OCI-LY7 (cell line): ENCODE results near the gene PCDHGA1. TPM values are rescaled to one million over a fixed set of nuclear protein-coding genes. Genes with fewer than 3 reads are reported as not detected.

Experiments
- BruUV-seq: library from RNA; stranded (reverse); fragments of 400-500 nt; replicated peaks from 2 replicates; lab custom pipeline; 2021; lab: Mats Ljungman, UMichigan
- CTCF ChIA-PET: fragments of 300-600 bp; sonication (Branson Sonifier 250); formaldehyde crosslinking; loops from one replicate; lab custom pipeline; 2022; ENCODE audit warnings: antibody characterized with exemption; ENCODE audit not compliant: unreplicated experiment; lab: Charles Lee
- POLR2A ChIA-PET: fragments of 300-600 bp; sonication (Branson Sonifier 250); formaldehyde crosslinking; loops from one replicate; lab custom pipeline; 2022; ENCODE audit warnings: antibody characterized with exemption; lab: Charles Lee
- DNase-seq: peaks from one replicate; pipeline ENCODE4 v3.0.0-alpha.2; 2015; ENCODE audit warnings: low spot score
- H2AFZ ChIP-seq: fragments of 200-600 bp; sonication (generic), shearing (Covaris generic); 2 replicates; pipeline ENCODE4 v1.6.1; 2014; ENCODE audit warnings: mild to moderate bottlenecking, antibody characterized with exemption, low read length, moderate library complexity
- H3K27ac ChIP-seq: fragments of 200-600 bp; sonication (generic); 2 replicates; pipeline ENCODE4 v1.5.1; 2014; ENCODE audit warnings: mixed run types, low read depth, mild to moderate bottlenecking, moderate library complexity, low read length, inconsistent platforms; ENCODE audit not compliant: poor library complexity, severe bottlenecking
- H3K36me3 ChIP-seq: fragments of 200-600 bp; sonication (generic); 2 replicates; pipeline ENCODE4 v1.6.1; 2014; ENCODE audit warnings: mild to moderate bottlenecking, antibody characterized with exemption, low read length, moderate library complexity, mixed read lengths; ENCODE audit not compliant: insufficient read depth
- H3K4me1 ChIP-seq: fragments of 200-600 bp; sonication (generic); 2 replicates; pipeline ENCODE4 v1.5.1; 2014; ENCODE audit warnings: mild to moderate bottlenecking, low read length; ENCODE audit not compliant: insufficient read depth, poor library complexity, severe bottlenecking
- H3K4me2 ChIP-seq: fragments of 200-600 bp; sonication (generic); 2 replicates; pipeline ENCODE4 v1.6.1; 2014; ENCODE audit warnings: mild to moderate bottlenecking, low read length
- H3K4me3 ChIP-seq: fragments of 200-600 bp; sonication (generic); 2 replicates; pipeline ENCODE4 v1.5.1; 2014; ENCODE audit warnings: mild to moderate bottlenecking, low read depth, low read length; ENCODE audit not compliant: poor library complexity, severe bottlenecking
- H3K79me2 ChIP-seq: fragments of 200-600 bp; sonication (generic); 2 replicates; pipeline ENCODE4 v1.6.1; 2016; ENCODE audit warnings: low read depth, mild to moderate bottlenecking, low read length, moderate library complexity, mixed read lengths; ENCODE audit not compliant: insufficient read depth
- H3K9me2 ChIP-seq: fragments of 200-600 bp; sonication (generic); 2 replicates; pipeline ENCODE4 v1.6.1; 2016; ENCODE audit warnings: mild to moderate bottlenecking, low read length, mixed read lengths; ENCODE audit not compliant: insufficient read depth
- H3K9me3 ChIP-seq: fragments of 200-600 bp; sonication (generic); 2 replicates; pipeline ENCODE4 v1.6.1; 2014; ENCODE audit warnings: mild to moderate bottlenecking, mixed run types, low read length, mixed read lengths
- H4K20me1 ChIP-seq: fragments of 200-600 bp; sonication (generic); 2 replicates; pipeline ENCODE4 v1.6.1; 2014; ENCODE audit warnings: mild to moderate bottlenecking, antibody characterized with exemption, low read length, moderate library complexity, mixed read lengths; ENCODE audit not compliant: insufficient read depth
- CTCF ChIP-seq: fragments of 200-600 bp; sonication (generic); conservative IDR thresholded peaks from 2 replicates; pipeline ENCODE4 v1.5.1; 2014; ENCODE audit warnings: mild to moderate bottlenecking, antibody characterized with exemption, low read length, moderate library complexity, mixed read lengths
- EZH2phosphoT487 ChIP-seq: fragments of 200-600 bp; sonication (generic); IDR thresholded peaks from 2 replicates; pipeline ENCODE4 v1.6.1; 2018; ENCODE audit warnings: low read depth, borderline replicate concordance, mild to moderate bottlenecking, mixed run types, antibody characterized with exemption, low read length, moderate library complexity, mixed read lengths
- intact Hi-C: fragments of 100-400 bp; cut with micrococcal nuclease; formaldehyde crosslinking; loops from one replicate; pipeline ENCODE4 v1.10.0; 2022; ENCODE audit not compliant: unreplicated experiment
- total RNA-seq, 2 experiments: library from RNA; depleted of rRNA in 1 of 2; stranded (reverse); fragments of >200 nt in 1 of 2; shearing (Covaris generic) in 1 of 2; gene quantifications; 2 replicates each; pipeline ENCODE4 v1.2.3, GENCODE V29; 2014 to 2022

PCDHGA1 gene
- total RNA-seq, 2 experiments from 2014 or later = 1.3 to 1.9 TPM

- POLR2A ChIA-PET = interaction anchor here (0.8 to 17.7 kb wide), 4 partner anchors 8 to 93 kb away, joined by 3 to 328 read pairs (median 16); partner anchors contain the start of gene PCDHGC3
- no peaks in the 10 kb centered on the region; the same call in 1 of the 2 replicates for H3K79me2 ChIP-seq
- peak overlapping the region; percentile 99 for H3K27ac ChIP-seq
- H3K4me2 ChIP-seq = peak overlapping the region; percentile 38
- H3K9me3 ChIP-seq = no peaks in the 10 kb centered on the region
- BruUV-seq = no TSS peak
- peaks cover 81% of the 10 kb centered on the region for H3K36me3 ChIP-seq
- intact Hi-C loops = loop anchor here (10.0 kb wide), 1 partner anchor 97 kb away; the partner anchor contains the start of gene DIAPH1
- H3K4me1 ChIP-seq = peaks cover 77% of the 10 kb centered on the region
- no peak for TF ChIP-seq CTCF
- TF ChIP-seq EZH2phosphoT487 = no peak
- DNase-seq = no peak
- CTCF ChIA-PET = interaction anchor here (0.9 kb wide), 1 partner anchor 74 kb away, joined by 3 read pairs; no protein-coding TSS in a partner anchor
- no peaks in the 10 kb centered on the region for H4K20me1 ChIP-seq
- no peak overlapping the region for H2AFZ ChIP-seq
- no peak overlapping the region for H3K4me3 ChIP-seq
- no peaks in the 10 kb centered on the region for H3K9me2 ChIP-seq
Measured at GRCh38 chr5:141517312-141517711, 187.0 kb downstream of the PCDHGA1 start.

- Histone ChIP-seq H3K36me3 (peaks cover 86% of the 10 kb centered on the region), H4K20me1 (no peaks in the 10 kb centered on the region), H3K4me3 (no peak overlapping the region), H2AFZ (no peak overlapping the region), H3K4me1 (peaks cover 77% of the 10 kb centered on the region), H3K27ac (peak overlapping the region; percentile 99), H3K9me3 (no peaks in the 10 kb centered on the region), H3K9me2 (no peaks in the 10 kb centered on the region), H3K79me2 (peaks cover 3% of the 10 kb centered on the region; the same call in 1 of the 2 replicates), H3K4me2 (peak overlapping the region; percentile 38)
- ChIA-PET POLR2A (interaction anchor here (0.6 to 17.7 kb wide), 6 partner anchors 8 to 98 kb away, joined by 3 to 328 read pairs (median 4); no protein-coding TSS in a partner anchor), CTCF (interaction anchor here (0.9 kb wide), 1 partner anchor 74 kb away, joined by 3 read pairs; no protein-coding TSS in a partner anchor)
- intact Hi-C loops = loop anchor here (10.0 kb wide), 1 partner anchor 97 kb away; the partner anchor contains the start of gene DIAPH1
- no TSS peak for BruUV-seq
- no peak for DNase-seq
- no peak for TF ChIP-seq EZH2phosphoT487
- TF ChIP-seq CTCF = no peak
Measured at GRCh38 chr5:141517880-141518617, 187.7 kb downstream of the PCDHGA1 start.
